Left renal pelvis (tissue), 4 donors: ENCODE measurements around the gene IRF8. TPM values are rescaled to one million over a fixed set of nuclear protein-coding genes. Genes with fewer than 3 reads are reported as not detected.

ENCODE experiments used
- DNase-seq, 4 donors: peaks; one replicate each; pipeline ENCODE4 v3.0.0-alpha.2; 2013; ENCODE audit warnings: low read depth in 4 of 4, low spot score in 3 of 4
- polyA plus RNA-seq, 4 donors: library from polyadenylated mRNA; unstranded; fragments of 120-200 nt; gene quantifications; one replicate each; pipeline ENCODE4 v1.2.1, GENCODE V29; 2013; ENCODE audit not compliant: insufficient read length in 4 of 4

IRF8 gene
- polyA plus RNA-seq, 4 donors, result 4.0 to 9.1 (median 5.7) TPM

- DNase-seq, result no peak
Observed at GRCh38 chr16:85950136-85950918, 51.4 kb downstream of the IRF8 start.

GRCh38 chr16:85952197-85952596 lies 53.2 kb downstream of the IRF8 start:
- no peak for DNase-seq

GRCh38 chr16:85952811-85953210 lies 53.8 kb downstream of the IRF8 start:
- no peak for DNase-seq

GRCh38 chr16:85954927-85955519 lies 56.1 kb downstream of the IRF8 start:
- DNase-seq, result no peak

GRCh38 chr16:85955566-85955965 lies 56.6 kb downstream of the IRF8 start:
- no peak for DNase-seq

- no peak for DNase-seq
Observed at GRCh38 chr16:85956426-85956825, 57.5 kb downstream of the IRF8 start.

- no peak for DNase-seq
Observed at GRCh38 chr16:85958731-85959130, 59.8 kb downstream of the IRF8 start.

GRCh38 chr16:85959686-85960085 lies 60.7 kb downstream of the IRF8 start:
- DNase-seq, result no peak

- DNase-seq, result no peak
Observed at GRCh38 chr16:85960486-85961046, 61.6 kb downstream of the IRF8 start.

GRCh38 chr16:85961988-85962915 lies 63.3 kb downstream of the IRF8 start:
- DNase-seq, result no peak

- DNase-seq, result no peak
Observed at GRCh38 chr16:85963753-85964285, 64.9 kb downstream of the IRF8 start.

GRCh38 chr16:85965125-85965524 lies 66.2 kb downstream of the IRF8 start:
- DNase-seq, result no peak

GRCh38 chr16:85967111-85967510 lies 68.1 kb downstream of the IRF8 start:
- no peak for DNase-seq

GRCh38 chr16:85968041-85968920 lies 69.3 kb downstream of the IRF8 start:
- no peak for DNase-seq

GRCh38 chr16:85969159-85969558 lies 70.2 kb downstream of the IRF8 start:
- DNase-seq, result no peak

GRCh38 chr16:85969591-85969990 lies 70.6 kb downstream of the IRF8 start:
- no peak for DNase-seq

- no peak for DNase-seq
Observed at GRCh38 chr16:85970016-85970733, 71.2 kb downstream of the IRF8 start.

GRCh38 chr16:85970738-85971137 lies 71.8 kb downstream of the IRF8 start:
- no peak for DNase-seq
